ENCODE measurements around the gene PPFIBP1.
A peak's percentile ranks its signal among the peaks of the same experiment; 100 is the strongest.
"Not testable (repeated sequence)": the region's sequence is repeated elsewhere in the genome, so short reads cannot be mapped to it uniquely, and the experiment has no call there.

PPFIBP1 gene

DNA sequence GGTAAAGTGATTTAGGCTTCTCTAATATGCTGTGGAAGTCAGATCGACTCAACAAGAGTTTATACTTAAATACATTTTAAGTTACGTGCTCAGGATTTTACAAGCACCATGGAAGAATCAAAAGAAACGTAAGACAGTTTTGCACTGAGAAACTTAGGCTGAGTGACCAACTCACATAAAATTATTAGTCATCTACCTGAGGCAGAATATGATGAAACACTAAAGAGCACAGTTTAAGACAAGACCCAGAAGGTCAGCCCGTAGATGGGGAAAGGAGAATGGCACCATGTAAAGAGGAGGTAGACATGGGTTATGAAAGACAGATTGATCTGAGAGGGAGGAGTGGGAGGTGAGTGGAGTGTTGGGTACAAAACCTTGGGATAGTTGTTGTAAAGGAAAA is 118.4 kb downstream of the PPFIBP1 start:
- not testable (repeated sequence) for H4K8ac ChIP-seq (ENCODE audit: low read depth, low read length); H3K4ac ChIP-seq (ENCODE audit: low read depth, low read length); H3K79me1 ChIP-seq (ENCODE audit: low read length); H4K91ac ChIP-seq (ENCODE audit: low read depth, low read length); H3K23ac ChIP-seq (ENCODE audit: low read length); H3K9ac ChIP-seq (ENCODE audit: low read length); H2AFZ ChIP-seq (ENCODE audit: insufficient read depth, low read length, poor library complexity); H3K18ac ChIP-seq (ENCODE audit: low read length); H2BK120ac ChIP-seq (ENCODE audit: insufficient read depth, low read length, poor library complexity); H3K9me3 ChIP-seq (ENCODE audit: insufficient read depth, low read depth, low read length); H3K4me2 ChIP-seq (ENCODE audit: low read length); H3K14ac ChIP-seq (ENCODE audit: low read length); H3K4me3 ChIP-seq (ENCODE audit: low read depth, low read length); H2BK5ac ChIP-seq (ENCODE audit: low read depth, low read length, poor library complexity); H2AK5ac ChIP-seq (ENCODE audit: low read length); H3K36me3 ChIP-seq (ENCODE audit: control insufficient read depth in 1 of 2, insufficient read depth in 2 of 2, low read length in 2 of 2); H3K79me2 ChIP-seq (ENCODE audit: control insufficient read depth, insufficient read depth, low read length, poor library complexity); H2BK12ac ChIP-seq (ENCODE audit: low read length); H3K27ac ChIP-seq (ENCODE audit: low read depth, low read length); H3K4me1 ChIP-seq (ENCODE audit: control insufficient read depth in 1 of 2, insufficient read depth in 2 of 2, low read length in 2 of 2); H3K27me3 ChIP-seq (ENCODE audit: insufficient read depth, low read length); H4K12ac ChIP-seq (ENCODE audit: low read depth, low read length)
- peak in 1 of 2 donors; percentile 71 for DNase-seq
- no CpG with 5 or more reads among the region's 4 CpGs for WGBS (ENCODE audit: extremely low coverage, insufficient coverage, insufficient read length)

DNA sequence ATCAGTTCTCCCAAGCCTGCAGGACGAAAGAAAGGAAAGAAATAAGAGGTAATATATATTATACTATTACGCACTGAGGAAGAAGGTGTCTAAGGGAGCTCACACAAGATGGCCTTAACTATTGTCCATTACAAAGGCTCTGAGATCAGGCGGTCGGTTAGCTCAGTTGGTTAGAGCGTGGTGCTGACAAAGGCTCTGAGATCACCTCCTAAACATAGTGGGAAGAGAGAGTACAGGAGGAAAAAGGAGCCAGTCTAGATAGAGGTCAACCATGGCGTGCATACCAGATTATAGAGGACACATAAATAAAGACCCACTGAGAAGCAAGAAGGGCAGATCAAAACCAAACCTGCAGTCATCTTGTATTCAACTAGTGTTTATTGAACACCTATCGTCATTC is 118.9 kb downstream of the PPFIBP1 start:
- WGBS (ENCODE audit: extremely low coverage, insufficient coverage, insufficient read length): no CpG with 5 or more reads among the region's 7 CpGs
- H3K9ac ChIP-seq (ENCODE audit: low read length); H3K79me2 ChIP-seq (ENCODE audit: control insufficient read depth, insufficient read depth, low read length, poor library complexity): not testable (repeated sequence)

GRCh38 chr12:27644158-27644845 is 120.3 kb downstream of the PPFIBP1 start:
- no peak overlapping the region for H4K12ac ChIP-seq (ENCODE audit: low read depth, low read length)
- no peaks in the 10 kb centered on the region for H3K27me3 ChIP-seq (ENCODE audit: insufficient read depth, low read length)
- WGBS (ENCODE audit: extremely low coverage, insufficient coverage, insufficient read length): no CpG with 5 or more reads among the region's 4 CpGs
- no peak overlapping the region for H2BK12ac ChIP-seq (ENCODE audit: low read length)
- no peak overlapping the region for H2AFZ ChIP-seq (ENCODE audit: insufficient read depth, low read length, poor library complexity)
- no peak overlapping the region for H4K91ac ChIP-seq (ENCODE audit: low read depth, low read length)
- no peak overlapping the region for H2BK5ac ChIP-seq (ENCODE audit: low read depth, low read length, poor library complexity)
- H3K14ac ChIP-seq (ENCODE audit: low read length): no peak overlapping the region
- no peak overlapping the region for H3K4ac ChIP-seq (ENCODE audit: low read depth, low read length)
- no peak overlapping the region for H4K8ac ChIP-seq (ENCODE audit: low read depth, low read length)
- no peak overlapping the region for H3K18ac ChIP-seq (ENCODE audit: low read length)
- no peak overlapping the region for H3K23ac ChIP-seq (ENCODE audit: low read length)
- H2BK120ac ChIP-seq (ENCODE audit: insufficient read depth, low read length, poor library complexity): no peak overlapping the region
- no peak overlapping the region for H2AK5ac ChIP-seq (ENCODE audit: low read length)
- peaks cover 1 to 9% of the 10 kb centered on the region in 2 experiments for H3K36me3 ChIP-seq (ENCODE audit: control insufficient read depth in 1 of 2, insufficient read depth in 2 of 2, low read length in 2 of 2)
- no peak overlapping the region for H3K27ac ChIP-seq (ENCODE audit: low read depth, low read length)
- no peak overlapping the region for H3K4me3 ChIP-seq (ENCODE audit: low read depth, low read length)
- no peak for DNase-seq
- no peaks in the 10 kb centered on the region for H3K9me3 ChIP-seq (ENCODE audit: insufficient read depth, low read depth, low read length)
- no peaks in the 10 kb centered on the region for H3K79me2 ChIP-seq (ENCODE audit: control insufficient read depth, insufficient read depth, low read length, poor library complexity)
- H3K9ac ChIP-seq (ENCODE audit: low read length): no peak overlapping the region
- no peak overlapping the region for H3K4me2 ChIP-seq (ENCODE audit: low read length)
- H3K79me1 ChIP-seq (ENCODE audit: low read length): no peaks in the 10 kb centered on the region
- H3K4me1 ChIP-seq (ENCODE audit: control insufficient read depth in 1 of 2, insufficient read depth in 2 of 2, low read length in 2 of 2): peaks cover 0 to 2% of the 10 kb centered on the region in 2 experiments

More for the DNA sequence above, 118.9 kb downstream of the PPFIBP1 start:
- H2AFZ ChIP-seq (ENCODE audit: insufficient read depth, low read length, poor library complexity); H2BK5ac ChIP-seq (ENCODE audit: low read depth, low read length, poor library complexity); H3K4me3 ChIP-seq (ENCODE audit: low read depth, low read length); H3K4me2 ChIP-seq (ENCODE audit: low read length); H3K27me3 ChIP-seq (ENCODE audit: insufficient read depth, low read length); DNase-seq; H3K4me1 ChIP-seq (ENCODE audit: control insufficient read depth in 1 of 2, insufficient read depth in 2 of 2, low read length in 2 of 2); H3K9me3 ChIP-seq (ENCODE audit: insufficient read depth, low read depth, low read length); H4K8ac ChIP-seq (ENCODE audit: low read depth, low read length); H3K27ac ChIP-seq (ENCODE audit: low read depth, low read length); H3K79me1 ChIP-seq (ENCODE audit: low read length); H3K4ac ChIP-seq (ENCODE audit: low read depth, low read length); H4K12ac ChIP-seq (ENCODE audit: low read depth, low read length); H3K36me3 ChIP-seq (ENCODE audit: control insufficient read depth in 1 of 2, insufficient read depth in 2 of 2, low read length in 2 of 2); H3K18ac ChIP-seq (ENCODE audit: low read length); H2BK12ac ChIP-seq (ENCODE audit: low read length); H4K91ac ChIP-seq (ENCODE audit: low read depth, low read length); H2BK120ac ChIP-seq (ENCODE audit: insufficient read depth, low read length, poor library complexity); H3K23ac ChIP-seq (ENCODE audit: low read length); H2AK5ac ChIP-seq (ENCODE audit: low read length); H3K14ac ChIP-seq (ENCODE audit: low read length): not testable (repeated sequence)

DNA sequence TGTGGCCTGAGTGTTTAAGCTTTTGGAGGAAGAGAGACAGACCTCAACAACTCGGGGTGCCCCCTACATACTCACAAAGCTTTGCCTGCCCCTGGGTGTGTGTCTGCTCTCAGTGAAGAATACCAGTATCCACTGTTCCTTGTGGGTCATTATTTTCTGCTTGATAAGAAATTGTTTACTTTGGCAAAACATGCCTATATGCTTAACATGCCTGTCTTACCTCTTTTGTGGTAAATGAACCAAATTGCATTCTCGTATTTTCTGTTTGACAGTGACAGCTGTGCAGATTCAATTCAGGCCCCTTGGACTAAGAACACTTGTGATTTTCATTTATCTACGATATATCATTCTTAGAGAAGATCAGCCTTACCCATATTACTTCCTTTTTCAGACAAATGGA is 121.7 kb downstream of the PPFIBP1 start:
- no peak overlapping the region for H3K27ac ChIP-seq (ENCODE audit: low read depth, low read length)
- H3K23ac ChIP-seq (ENCODE audit: low read length): no peak overlapping the region
- no peak overlapping the region for H3K4ac ChIP-seq (ENCODE audit: low read depth, low read length)
- no peak overlapping the region for H3K18ac ChIP-seq (ENCODE audit: low read length)
- no peak overlapping the region for H2BK12ac ChIP-seq (ENCODE audit: low read length)
- H4K8ac ChIP-seq (ENCODE audit: low read depth, low read length): no peak overlapping the region
- H3K27me3 ChIP-seq (ENCODE audit: insufficient read depth, low read length): no peaks in the 10 kb centered on the region
- peak overlapping the region; percentile 26 for H2BK5ac ChIP-seq (ENCODE audit: low read depth, low read length, poor library complexity)
- DNase-seq: no peak
- H3K9ac ChIP-seq (ENCODE audit: low read length): no peak overlapping the region
- H3K36me3 ChIP-seq (ENCODE audit: control insufficient read depth in 1 of 2, insufficient read depth in 2 of 2, low read length in 2 of 2): peaks cover 0 to 9% of the 10 kb centered on the region in 2 experiments
- no peaks in the 10 kb centered on the region for H3K9me3 ChIP-seq (ENCODE audit: insufficient read depth, low read depth, low read length)
- no peak overlapping the region for H3K14ac ChIP-seq (ENCODE audit: low read length)
- no peak overlapping the region for H3K4me3 ChIP-seq (ENCODE audit: low read depth, low read length)
- H3K79me2 ChIP-seq (ENCODE audit: control insufficient read depth, insufficient read depth, low read length, poor library complexity): no peaks in the 10 kb centered on the region
- H2AFZ ChIP-seq (ENCODE audit: insufficient read depth, low read length, poor library complexity): no peak overlapping the region
- H3K4me2 ChIP-seq (ENCODE audit: low read length): no peak overlapping the region
- no CpG with 5 or more reads among the region's 3 CpGs for WGBS (ENCODE audit: extremely low coverage, insufficient coverage, insufficient read length)
- no peak overlapping the region for H2BK120ac ChIP-seq (ENCODE audit: insufficient read depth, low read length, poor library complexity)
- peaks cover 2% of the 10 kb centered on the region in 2 experiments for H3K4me1 ChIP-seq (ENCODE audit: control insufficient read depth in 1 of 2, insufficient read depth in 2 of 2, low read length in 2 of 2)
- H3K79me1 ChIP-seq (ENCODE audit: low read length): no peaks in the 10 kb centered on the region
- no peak overlapping the region for H4K12ac ChIP-seq (ENCODE audit: low read depth, low read length)
- H2AK5ac ChIP-seq (ENCODE audit: low read length): no peak overlapping the region
- H4K91ac ChIP-seq (ENCODE audit: low read depth, low read length): no peak overlapping the region

Data from trophoblast cell (in vitro differentiated cells and primary cell).